GM18868 (cell line): Measurements from ENCODE around the gene PRRT1B.
"Not testable (repeated sequence)": the region's sequence is repeated elsewhere in the genome, so short reads cannot be mapped to it uniquely, and the experiment has no call there.

Source experiments
- ATAC-seq: cut with Tn5 transposase; IDR thresholded peaks from one replicate; pipeline ENCODE4 v1.9.1; 2021; ENCODE audit warnings: mild to moderate bottlenecking, moderate library complexity; ENCODE audit not compliant: unreplicated experiment

The PRRT1B gene

GRCh38 chr9:131549186-131549585 lies 3.9 kb downstream of the PRRT1B start:
- ATAC-seq: not testable (repeated sequence)

- ATAC-seq: not testable (repeated sequence)
Observed at GRCh38 chr9:131550465-131550864, 5.1 kb downstream of the PRRT1B start.

GRCh38 chr9:131552030-131552429 lies 6.7 kb downstream of the PRRT1B start:
- ATAC-seq: no peak

- ATAC-seq: no peak
Observed at GRCh38 chr9:131554087-131554842, 8.9 kb downstream of the PRRT1B start.

- no peak for ATAC-seq
Observed at GRCh38 chr9:131554843-131555351, 9.6 kb downstream of the PRRT1B start.

GRCh38 chr9:131555841-131556673 lies 10.7 kb downstream of the PRRT1B start:
- no peak for ATAC-seq

GRCh38 chr9:131557855-131558548 lies 12.7 kb downstream of the PRRT1B start:
- ATAC-seq: no peak

- no peak for ATAC-seq
Observed at GRCh38 chr9:131559421-131560000, 14.2 kb downstream of the PRRT1B start.

- ATAC-seq: no peak
Observed at GRCh38 chr9:131562032-131562959, 17.0 kb downstream of the PRRT1B start.

- no peak for ATAC-seq
Observed at GRCh38 chr9:131565369-131565768, 20.0 kb downstream of the PRRT1B start.

- no peak for ATAC-seq
Observed at GRCh38 chr9:131566158-131566557, 20.8 kb downstream of the PRRT1B start.

- no peak for ATAC-seq
Observed at GRCh38 chr9:131567910-131568309, 22.6 kb downstream of the PRRT1B start.

- no peak for ATAC-seq
Observed at GRCh38 chr9:131574730-131575640, 29.7 kb downstream of the PRRT1B start.

- ATAC-seq: no peak
Observed at GRCh38 chr9:131575946-131576853, 30.9 kb downstream of the PRRT1B start.

- no peak for ATAC-seq
Observed at GRCh38 chr9:131577005-131578000, 32.0 kb downstream of the PRRT1B start.

- no peak for ATAC-seq
Observed at GRCh38 chr9:131578021-131578420, 32.7 kb downstream of the PRRT1B start.
